Skeletal muscle satellite cell (primary cell): ENCODE measurements around the gene FADS6.

Experiments
- H3K27me3 ChIP-seq: 2 replicates; pipeline ENCODE4 v1.7.0; 2013; ENCODE audit warnings: low read length; ENCODE audit not compliant: control insufficient read depth, insufficient read depth
- H3K36me3 ChIP-seq: 2 replicates; pipeline ENCODE4 v1.7.0; 2013; ENCODE audit warnings: mild to moderate bottlenecking, control low read depth, low read length; ENCODE audit not compliant: insufficient read depth
- H3K4me1 ChIP-seq: 2 replicates; pipeline ENCODE4 v1.7.0; 2013; ENCODE audit warnings: low read length; ENCODE audit not compliant: control insufficient read depth, insufficient read depth
- H3K4me2 ChIP-seq: 2 replicates; pipeline ENCODE4 v1.7.0; 2013; ENCODE audit warnings: mild to moderate bottlenecking, low read length
- H3K4me3 ChIP-seq: 2 replicates; pipeline ENCODE4 v1.7.0; 2013; ENCODE audit warnings: low read length
- H3K9ac ChIP-seq: 2 replicates; pipeline ENCODE4 v1.7.0; 2013; ENCODE audit warnings: mild to moderate bottlenecking, low read depth, low read length, moderate library complexity
- H3K9me3 ChIP-seq: replicated peaks from 2 replicates; pipeline ENCODE4 v1.7.0; 2013; ENCODE audit warnings: mild to moderate bottlenecking, control low read depth, low read length

Gene FADS6

GRCh38 chr17:74827800-74828199, 65.6 kb downstream of the FADS6 start:
- Histone ChIP-seq H3K27me3 (no peaks in the 10 kb centered on the region), H3K9me3 (no peaks in the 10 kb centered on the region), H3K4me2 (no peak overlapping the region), H3K36me3 (peaks cover 9% of the 10 kb centered on the region), H3K4me3 (no peak overlapping the region), H3K9ac (no peak overlapping the region), H3K4me1 (no peaks in the 10 kb centered on the region)
